Gastrocnemius medialis (tissue), 4 donors: ENCODE results near the gene TBRG4.

Experiments
- POLR2A ChIP-seq, 2 donors: fragments of 450-650 bp; IDR thresholded peaks; one replicate each; pipeline ENCODE4 v1.6.1; 2017; ENCODE audit warnings: antibody characterized with exemption in 2 of 2, mild to moderate bottlenecking in 2 of 2, moderate library complexity in 2 of 2
- TF ChIP-seq, protein P1 (sequence below), 5 experiments: fragments of 450-650 bp in 3 of 5; fragments of 200-600 bp in 2 of 5; sonication (generic) in 2 of 5; IDR thresholded peaks in 4 of 5; conservative IDR thresholded peaks in 1 of 5; 1 replicate in 4 of 5; 2 replicates in 1 of 5; pipeline ENCODE4 v1.5.1; 2016 to 2019; ENCODE audit warnings: antibody characterized with exemption in 5 of 5, mild to moderate bottlenecking in 3 of 5, moderate library complexity in 3 of 5

- TF ChIP-seq, protein P1, sequence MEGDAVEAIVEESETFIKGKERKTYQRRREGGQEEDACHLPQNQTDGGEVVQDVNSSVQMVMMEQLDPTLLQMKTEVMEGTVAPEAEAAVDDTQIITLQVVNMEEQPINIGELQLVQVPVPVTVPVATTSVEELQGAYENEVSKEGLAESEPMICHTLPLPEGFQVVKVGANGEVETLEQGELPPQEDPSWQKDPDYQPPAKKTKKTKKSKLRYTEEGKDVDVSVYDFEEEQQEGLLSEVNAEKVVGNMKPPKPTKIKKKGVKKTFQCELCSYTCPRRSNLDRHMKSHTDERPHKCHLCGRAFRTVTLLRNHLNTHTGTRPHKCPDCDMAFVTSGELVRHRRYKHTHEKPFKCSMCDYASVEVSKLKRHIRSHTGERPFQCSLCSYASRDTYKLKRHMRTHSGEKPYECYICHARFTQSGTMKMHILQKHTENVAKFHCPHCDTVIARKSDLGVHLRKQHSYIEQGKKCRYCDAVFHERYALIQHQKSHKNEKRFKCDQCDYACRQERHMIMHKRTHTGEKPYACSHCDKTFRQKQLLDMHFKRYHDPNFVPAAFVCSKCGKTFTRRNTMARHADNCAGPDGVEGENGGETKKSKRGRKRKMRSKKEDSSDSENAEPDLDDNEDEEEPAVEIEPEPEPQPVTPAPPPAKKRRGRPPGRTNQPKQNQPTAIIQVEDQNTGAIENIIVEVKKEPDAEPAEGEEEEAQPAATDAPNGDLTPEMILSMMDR (IDR thresholded peaks at IDR 0.05 in 4 of 5, conservative IDR thresholded peaks at IDR 0.05 in 1 of 5): no peak
- TF ChIP-seq POLR2A (IDR thresholded peaks at IDR 0.05): no peak
These were observed 19.2 kb downstream of the TBRG4 start for GRCh38 chr7:45092100-45092930.
